GM19438 (cell line): Measurements from ENCODE around the gene ITPR1.

Source experiments
- ATAC-seq: cut with Tn5 transposase; IDR thresholded peaks from one replicate; pipeline ENCODE4 v1.9.1; 2021; ENCODE audit warnings: low read depth; ENCODE audit not compliant: unreplicated experiment

Gene ITPR1

DNA sequence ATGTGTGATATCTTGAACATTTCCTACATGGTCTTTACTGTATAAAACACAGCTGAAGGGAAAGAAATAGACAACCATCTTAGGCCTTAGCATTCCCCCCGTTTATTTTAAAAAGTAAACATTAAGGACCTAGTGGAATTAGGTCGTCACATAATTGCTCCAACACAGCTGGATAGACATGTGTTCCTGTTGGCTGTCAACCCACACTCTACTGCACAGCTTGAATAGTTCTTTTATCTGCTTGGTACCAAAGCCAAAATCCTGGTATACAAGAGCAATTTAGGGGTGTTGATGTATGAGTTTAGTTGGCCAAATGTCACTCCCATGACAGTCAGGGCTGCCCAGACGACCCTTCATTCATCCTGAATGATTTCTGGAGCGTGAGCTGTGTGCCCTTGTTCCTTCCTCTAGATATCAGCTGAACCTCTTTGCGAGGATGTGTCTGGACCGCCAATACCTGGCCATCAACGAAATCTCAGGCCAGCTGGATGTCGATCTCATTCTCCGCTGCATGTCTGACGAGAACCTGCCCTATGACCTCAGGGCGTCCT is 179.7 kb downstream of the ITPR1 start:
- no peak for ATAC-seq

DNA sequence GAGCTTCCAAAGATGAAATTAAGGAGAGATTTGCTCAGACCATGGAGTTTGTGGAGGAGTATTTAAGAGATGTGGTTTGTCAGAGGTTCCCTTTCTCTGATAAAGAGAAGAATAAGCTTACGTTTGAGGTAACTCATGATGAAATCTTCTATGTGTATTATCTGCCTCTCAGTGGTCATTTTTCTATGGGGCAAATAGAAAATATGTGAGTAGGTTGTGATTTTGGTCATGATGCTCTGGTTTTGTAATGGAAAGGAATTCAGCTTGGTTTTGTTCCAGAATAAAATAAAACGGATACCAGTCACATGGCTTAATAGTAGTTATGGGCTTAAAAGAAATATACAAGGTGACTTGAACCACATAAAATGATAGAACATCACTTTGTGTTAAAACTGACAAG is 181.1 kb downstream of the ITPR1 start:
- no peak for ATAC-seq

- ATAC-seq, result no peak
Measured at GRCh38 chr3:4675704-4676103, 182.6 kb downstream of the ITPR1 start.

DNA sequence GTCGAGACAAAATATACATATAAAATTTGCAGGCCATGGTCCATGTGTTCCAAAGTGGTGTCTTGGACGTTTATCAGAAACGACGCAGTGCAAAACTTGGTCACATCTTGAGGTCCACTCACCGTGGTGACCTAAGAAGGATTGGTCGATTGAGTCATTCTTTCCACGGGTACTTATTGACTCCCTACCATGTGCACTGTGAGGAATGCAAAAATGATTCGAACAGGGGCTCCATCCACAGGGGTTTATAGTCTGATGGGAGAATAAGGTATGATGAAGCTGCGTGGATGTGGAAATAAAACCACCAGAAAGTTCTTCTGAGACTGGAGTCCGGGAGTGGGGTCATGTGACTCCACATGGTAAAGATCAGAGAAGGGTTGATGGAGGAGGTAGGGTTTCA is 185.2 kb downstream of the ITPR1 start:
- ATAC-seq, result no peak

GRCh38 chr3:4680227-4680691 is 187.1 kb downstream of the ITPR1 start:
- no peak for ATAC-seq

GRCh38 chr3:4680871-4681300 is 187.7 kb downstream of the ITPR1 start:
- no peak for ATAC-seq

DNA sequence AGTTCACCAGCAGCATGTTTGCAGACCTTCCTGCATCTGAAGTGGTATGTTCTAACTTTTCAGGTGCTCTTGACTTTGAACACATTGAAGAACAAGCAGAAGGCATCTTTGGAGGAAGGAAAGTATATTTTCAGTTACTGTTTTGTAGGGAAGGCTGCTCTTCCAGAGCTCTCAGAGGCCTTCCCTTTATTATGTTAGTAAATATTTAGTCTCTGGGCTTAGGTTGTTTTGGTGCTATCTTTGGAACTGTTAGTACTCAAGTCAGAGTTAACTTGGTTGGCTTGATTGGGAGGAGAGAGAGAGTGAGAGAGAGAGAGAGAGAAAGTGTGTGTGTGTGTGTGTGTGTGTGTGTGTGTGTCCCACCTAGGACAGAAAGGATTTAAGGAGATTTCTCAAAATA is 188.2 kb downstream of the ITPR1 start:
- no peak for ATAC-seq

DNA sequence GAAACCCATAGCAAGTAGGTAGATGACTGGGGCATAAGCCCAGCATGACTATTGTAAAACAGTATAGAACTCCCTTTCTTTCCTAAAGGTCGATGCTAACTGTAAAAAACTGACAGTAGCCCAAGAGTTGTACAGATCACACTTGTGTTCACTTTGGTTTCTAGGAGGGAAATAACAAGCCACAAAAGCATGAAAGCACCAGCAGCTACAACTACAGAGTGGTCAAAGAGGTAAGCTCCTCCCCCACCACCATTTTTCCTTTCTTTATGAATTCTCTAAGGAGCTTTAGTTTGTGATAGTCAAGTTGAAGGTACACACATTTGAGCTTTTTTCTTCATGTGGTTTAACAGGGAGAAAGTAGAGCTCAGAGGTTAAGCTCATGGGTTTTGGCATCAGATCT is 191.0 kb downstream of the ITPR1 start:
- ATAC-seq, result no peak

GRCh38 chr3:4684976-4685375 is 191.8 kb downstream of the ITPR1 start:
- no peak for ATAC-seq

- no peak for ATAC-seq
Measured at GRCh38 chr3:4685673-4686345, 192.7 kb downstream of the ITPR1 start.

GRCh38 chr3:4686619-4687018 is 193.5 kb downstream of the ITPR1 start:
- no peak for ATAC-seq

- ATAC-seq, result no peak
Measured at GRCh38 chr3:4687167-4687566, 194.0 kb downstream of the ITPR1 start.

GRCh38 chr3:4687596-4687995 is 194.4 kb downstream of the ITPR1 start:
- ATAC-seq, result no peak

DNA sequence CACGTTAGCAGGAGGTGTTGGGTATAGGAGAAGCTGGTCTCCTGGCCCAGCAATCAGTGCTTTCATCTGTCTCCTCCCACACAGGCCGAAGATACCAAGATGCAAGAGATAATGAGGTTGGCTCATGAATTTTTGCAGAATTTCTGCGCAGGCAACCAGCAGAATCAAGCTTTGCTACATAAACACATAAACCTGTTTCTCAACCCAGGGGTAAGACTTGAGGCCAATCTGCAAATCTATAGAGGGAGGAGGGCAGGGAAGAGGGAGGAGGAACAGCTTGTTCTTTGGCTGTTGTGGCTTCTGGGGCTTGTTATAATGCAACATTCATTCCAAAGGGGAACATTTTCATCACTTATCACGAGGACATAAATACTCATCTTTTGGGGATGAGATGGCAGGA is 195.3 kb downstream of the ITPR1 start:
- ATAC-seq, result no peak

- ATAC-seq, result no peak
Measured at GRCh38 chr3:4689021-4689420, 195.9 kb downstream of the ITPR1 start.

- ATAC-seq, result no peak
Measured at GRCh38 chr3:4690277-4690676, 197.1 kb downstream of the ITPR1 start.

GRCh38 chr3:4693620-4694019 is 200.5 kb downstream of the ITPR1 start:
- ATAC-seq, result peak; percentile 88

- ATAC-seq, result no peak
Measured at GRCh38 chr3:4695846-4696245, 202.7 kb downstream of the ITPR1 start.

- ATAC-seq, result no peak
Measured at GRCh38 chr3:4696266-4696665, 203.1 kb downstream of the ITPR1 start.

DNA sequence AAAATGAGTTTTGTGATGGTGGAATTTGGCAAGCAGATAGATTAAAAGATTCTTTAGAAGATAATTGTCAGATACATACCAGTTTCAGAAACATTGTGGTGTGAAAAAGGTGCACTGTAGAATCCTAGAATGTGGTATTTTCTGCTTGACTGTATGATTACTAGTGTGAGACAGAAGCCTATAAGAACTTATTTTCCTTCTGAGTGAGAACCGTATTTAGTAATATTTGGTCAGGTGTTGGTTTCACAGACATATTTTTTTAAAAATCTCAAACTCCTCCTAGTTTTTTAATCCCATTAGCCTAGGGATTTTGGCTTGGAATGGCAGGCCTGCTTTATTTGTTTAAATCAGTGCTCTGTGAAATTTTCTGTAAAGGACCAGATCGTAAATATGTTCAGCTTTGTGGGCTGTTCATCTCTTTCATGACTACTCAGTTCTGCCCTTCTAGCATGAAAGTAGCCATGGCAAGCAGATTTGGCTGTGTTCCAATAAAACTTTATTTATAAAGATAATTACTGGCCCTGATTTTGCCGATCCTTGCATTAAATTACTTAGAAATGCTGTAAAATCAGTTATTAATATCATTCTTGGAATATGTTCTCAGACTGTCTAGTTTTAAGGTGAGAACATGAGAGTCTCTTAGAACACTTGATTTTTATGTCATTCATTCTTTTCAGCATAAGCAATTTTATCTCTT is 205.1 kb downstream of the ITPR1 start:
- ATAC-seq, result no peak

GRCh38 chr3:4703054-4703480 is 209.9 kb downstream of the ITPR1 start:
- ATAC-seq, result no peak

DNA sequence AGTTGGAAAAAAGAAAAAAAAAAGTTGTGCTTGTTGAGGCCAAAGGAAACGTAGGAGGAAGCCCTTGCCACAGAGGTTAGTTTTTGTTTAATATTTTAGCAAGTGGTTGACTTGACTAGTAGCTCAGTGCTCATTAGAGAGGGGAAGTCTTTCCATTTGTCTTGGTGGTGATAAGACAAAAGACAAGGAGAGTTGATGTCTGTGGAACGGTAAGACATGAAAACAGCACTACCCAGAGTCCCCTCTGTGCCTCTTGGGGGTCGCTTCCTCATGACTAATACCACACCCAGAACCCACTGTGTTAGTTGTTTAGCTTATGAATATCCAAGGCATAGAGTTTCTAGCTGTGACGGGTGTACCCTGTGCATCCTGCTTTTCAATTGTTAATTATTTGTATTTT is 211.4 kb downstream of the ITPR1 start:
- ATAC-seq, result no peak
